ENCODE data around the gene CLIP4. TPM values are rescaled to one million over a fixed set of nuclear protein-coding genes. Genes with fewer than 3 reads are reported as not detected.
A peak's percentile ranks its signal among the peaks of the same experiment; 100 is the strongest.
"Not testable (repeated sequence)": the region's sequence is repeated elsewhere in the genome, so short reads cannot be mapped to it uniquely, and the experiment has no call there.

CLIP4 gene
- total RNA-seq, 1 experiment from 2014 or later, result 1.2 TPM

GRCh38 chr2:29106256-29106655 is 9.0 kb upstream of the CLIP4 start:
- H3K36me3 ChIP-seq (ENCODE audit: control insufficient read depth, insufficient read depth, low read length), result no peaks in the 10 kb centered on the region
- no peaks in the 10 kb centered on the region for H3K9me3 ChIP-seq
- no peak overlapping the region for H3K4me3 Mint-ChIP-seq (ENCODE audit: unreplicated experiment)
- POLR2A ChIA-PET, result interaction anchor here (0.6 kb wide), 1 partner anchor 109 kb away, joined by 4 read pairs; no protein-coding TSS in a partner anchor
- no peaks in the 10 kb centered on the region for H3K27me3 Mint-ChIP-seq (ENCODE audit: insufficient read depth, unreplicated experiment)
- no peaks in the 10 kb centered on the region for H3K27me3 ChIP-seq (replicated peaks; ENCODE audit: control insufficient read depth, insufficient read depth, low read length)
- intact Hi-C loops (cut with micrococcal nuclease; ENCODE audit: unreplicated experiment), result loop anchor here (5.0 kb wide), 1 partner anchor 91 kb away; no protein-coding TSS in a partner anchor
- DNase-seq, result no peak
- no peaks in the 10 kb centered on the region for H3K4me1 ChIP-seq
- H3K9me3 Mint-ChIP-seq (ENCODE audit: unreplicated experiment), result no peaks in the 10 kb centered on the region
- H3K27ac Mint-ChIP-seq (ENCODE audit: unreplicated experiment), result no peak overlapping the region
- CTCF ChIA-PET, result no interaction called here
- BruUV-seq (replicated peaks), result no TSS peak
- no peak overlapping the region for H3K4me3 ChIP-seq (ENCODE audit: low read depth, low read length)
- no peaks in the 10 kb centered on the region for H3K4me1 Mint-ChIP-seq (ENCODE audit: low read depth, unreplicated experiment)
- no peak for TF ChIP-seq CTCF (IDR thresholded peaks at IDR 0.05; ENCODE audit: insufficient read depth in 1 of 2, low read depth in 1 of 2, low read length in 1 of 2, severe bottlenecking in 1 of 2, unreplicated experiment in 1 of 2)
- no peaks in the 10 kb centered on the region for H3K36me3 Mint-ChIP-seq (ENCODE audit: insufficient read depth, unreplicated experiment)

GRCh38 chr2:29106980-29107388 is 8.2 kb upstream of the CLIP4 start:
- no peaks in the 10 kb centered on the region for H3K27me3 Mint-ChIP-seq (ENCODE audit: insufficient read depth, unreplicated experiment)
- Histone ChIP-seq H3K27me3 (replicated peaks; ENCODE audit: control insufficient read depth, insufficient read depth, low read length) (no peaks in the 10 kb centered on the region), H3K4me1 (no peaks in the 10 kb centered on the region), H3K9me3 (no peaks in the 10 kb centered on the region), H3K4me3 (ENCODE audit: low read depth, low read length) (no peak overlapping the region), H3K36me3 (ENCODE audit: control insufficient read depth, insufficient read depth, low read length) (no peaks in the 10 kb centered on the region)
- H3K9me3 Mint-ChIP-seq (ENCODE audit: unreplicated experiment), result no peaks in the 10 kb centered on the region
- no peak overlapping the region for H3K4me3 Mint-ChIP-seq (ENCODE audit: unreplicated experiment)
- H3K27ac Mint-ChIP-seq (ENCODE audit: unreplicated experiment), result no peak overlapping the region
- no TSS peak for BruUV-seq (replicated peaks)
- ChIA-PET POLR2A (no interaction called here), CTCF (no interaction called here)
- H3K4me1 Mint-ChIP-seq (ENCODE audit: low read depth, unreplicated experiment), result no peaks in the 10 kb centered on the region
- no peak for TF ChIP-seq CTCF (IDR thresholded peaks at IDR 0.05; ENCODE audit: insufficient read depth in 1 of 2, low read depth in 1 of 2, low read length in 1 of 2, severe bottlenecking in 1 of 2, unreplicated experiment in 1 of 2)
- H3K36me3 Mint-ChIP-seq (ENCODE audit: insufficient read depth, unreplicated experiment), result no peaks in the 10 kb centered on the region
- intact Hi-C loops (cut with micrococcal nuclease; ENCODE audit: unreplicated experiment), result loop anchor here (5.0 kb wide), 1 partner anchor 90 kb away; no protein-coding TSS in a partner anchor
- no peak for DNase-seq

DNA sequence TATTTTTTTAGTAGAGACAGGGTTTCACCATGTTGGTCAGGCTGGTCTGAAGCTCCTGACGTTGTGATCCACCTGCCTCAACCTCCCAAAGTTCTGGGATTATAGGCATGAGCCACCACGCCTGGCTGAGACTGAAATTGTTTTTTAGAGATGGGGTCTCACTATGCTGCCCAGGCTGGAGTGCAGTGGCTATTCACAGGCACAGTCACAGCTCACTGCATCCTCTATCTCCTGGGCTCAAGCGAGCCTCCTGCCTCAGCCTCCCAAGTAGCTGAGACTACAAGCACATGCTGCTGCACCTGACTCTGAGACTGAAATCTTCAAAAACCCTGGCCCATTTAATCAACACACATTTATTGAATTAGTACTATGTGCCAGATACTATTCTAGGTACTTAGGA is 7.7 kb upstream of the CLIP4 start:
- H3K27me3 Mint-ChIP-seq (ENCODE audit: insufficient read depth, unreplicated experiment); H3K27me3 ChIP-seq (replicated peaks; ENCODE audit: control insufficient read depth, insufficient read depth, low read length); H3K36me3 ChIP-seq (ENCODE audit: control insufficient read depth, insufficient read depth, low read length); POLR2A ChIA-PET; H3K27ac Mint-ChIP-seq (ENCODE audit: unreplicated experiment); H3K4me3 Mint-ChIP-seq (ENCODE audit: unreplicated experiment); H3K4me1 Mint-ChIP-seq (ENCODE audit: low read depth, unreplicated experiment); H3K4me1 ChIP-seq; H3K9me3 Mint-ChIP-seq (ENCODE audit: unreplicated experiment); H3K4me3 ChIP-seq (ENCODE audit: low read depth, low read length); H3K9me3 ChIP-seq; CTCF ChIA-PET; H3K36me3 Mint-ChIP-seq (ENCODE audit: insufficient read depth, unreplicated experiment); BruUV-seq (replicated peaks); DNase-seq: not testable (repeated sequence)
- intact Hi-C loops (cut with micrococcal nuclease; ENCODE audit: unreplicated experiment), result loop anchor here (5.0 kb wide), 1 partner anchor 90 kb away; no protein-coding TSS in a partner anchor

DNA sequence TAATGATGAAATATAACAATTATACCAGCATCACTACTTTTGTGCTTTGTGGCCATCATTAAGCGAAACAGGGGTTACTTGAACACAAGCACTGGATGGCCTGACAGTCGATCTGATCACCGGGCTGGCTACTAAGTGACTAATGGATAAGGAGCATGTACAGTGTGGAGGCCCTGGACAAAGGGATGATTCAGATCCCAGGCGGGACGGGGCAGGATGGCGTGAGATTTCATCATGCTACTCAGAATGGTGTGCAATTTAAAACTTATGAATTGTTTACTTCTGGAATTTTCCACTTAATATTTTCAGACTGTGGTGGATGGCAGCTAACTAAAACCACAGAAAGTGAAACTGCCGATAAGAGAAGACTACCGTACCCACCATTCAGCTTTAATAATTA is 7.0 kb upstream of the CLIP4 start:
- DNase-seq, result peak in 1 of 2 experiments; percentile 36
- POLR2A ChIA-PET, result no interaction called here
- H3K36me3 ChIP-seq (ENCODE audit: control insufficient read depth, insufficient read depth, low read length), result no peaks in the 10 kb centered on the region
- H3K36me3 Mint-ChIP-seq (ENCODE audit: insufficient read depth, unreplicated experiment), result no peaks in the 10 kb centered on the region
- no peak overlapping the region for H3K27ac Mint-ChIP-seq (ENCODE audit: unreplicated experiment)
- H3K4me1 ChIP-seq, result no peaks in the 10 kb centered on the region
- no TSS peak for BruUV-seq (replicated peaks)
- H3K9me3 ChIP-seq, result no peaks in the 10 kb centered on the region
- no peak for TF ChIP-seq CTCF (IDR thresholded peaks at IDR 0.05; ENCODE audit: insufficient read depth in 1 of 2, low read depth in 1 of 2, low read length in 1 of 2, severe bottlenecking in 1 of 2, unreplicated experiment in 1 of 2)
- no peaks in the 10 kb centered on the region for H3K9me3 Mint-ChIP-seq (ENCODE audit: unreplicated experiment)
- intact Hi-C loops (cut with micrococcal nuclease; ENCODE audit: unreplicated experiment), result loop anchor here (5.0 kb wide), 1 partner anchor 89 kb away; no protein-coding TSS in a partner anchor
- H3K4me3 ChIP-seq (ENCODE audit: low read depth, low read length), result no peak overlapping the region
- H3K27me3 ChIP-seq (replicated peaks; ENCODE audit: control insufficient read depth, insufficient read depth, low read length), result no peaks in the 10 kb centered on the region
- CTCF ChIA-PET, result no interaction called here
- no peaks in the 10 kb centered on the region for H3K4me1 Mint-ChIP-seq (ENCODE audit: low read depth, unreplicated experiment)
- no peak overlapping the region for H3K4me3 Mint-ChIP-seq (ENCODE audit: unreplicated experiment)
- no peaks in the 10 kb centered on the region for H3K27me3 Mint-ChIP-seq (ENCODE audit: insufficient read depth, unreplicated experiment)

Measured in Caco-2 (cell line).